GM23248 (cell line): ENCODE measurements around the gene GRM7. TPM values are rescaled to one million over a fixed set of nuclear protein-coding genes. Genes with fewer than 3 reads are reported as not detected.

ENCODE experiments used
- DNase-seq: peaks from one replicate; pipeline ENCODE4 v3.0.0-alpha.2; 2015
- H2AFZ ChIP-seq: fragments of 200-600 bp; sonication (generic); 2 replicates; pipeline ENCODE4 v1.6.1; 2016; ENCODE audit warnings: antibody characterized with exemption
- H3F3A ChIP-seq: fragments of 200-600 bp; sonication (generic); 2 replicates; pipeline ENCODE4 v1.6.1; 2016; ENCODE audit warnings: mild to moderate bottlenecking, antibody characterized with exemption, mixed run types; ENCODE audit not compliant: insufficient read depth
- H3K27ac ChIP-seq: fragments of 200-600 bp; sonication (generic); 2 replicates; pipeline ENCODE4 v1.5.1; 2016; ENCODE audit warnings: mild to moderate bottlenecking
- H3K27me3 ChIP-seq: fragments of 200-600 bp; sonication (generic); replicated peaks from 2 replicates; pipeline ENCODE4 v1.6.1; 2016; ENCODE audit warnings: mild to moderate bottlenecking; ENCODE audit not compliant: insufficient read depth
- H3K36me3 ChIP-seq: fragments of 200-600 bp; sonication (generic); 2 replicates; pipeline ENCODE4 v1.6.1; 2016; ENCODE audit warnings: low read depth, mild to moderate bottlenecking
- H3K4me1 ChIP-seq: fragments of 200-600 bp; sonication (generic); 2 replicates; pipeline ENCODE4 v1.6.1; 2016; ENCODE audit warnings: mild to moderate bottlenecking; ENCODE audit not compliant: insufficient read depth
- H3K4me2 ChIP-seq: fragments of 200-600 bp; sonication (generic); one replicate; pipeline ENCODE4 v1.6.1; 2016; ENCODE audit warnings: mild to moderate bottlenecking; ENCODE audit not compliant: unreplicated experiment
- H3K4me3 ChIP-seq: fragments of 200-600 bp; sonication (generic); 2 replicates; pipeline ENCODE4 v1.5.1; 2016; ENCODE audit warnings: mild to moderate bottlenecking
- H3K79me2 ChIP-seq: fragments of 200-600 bp; sonication (generic); 2 replicates; pipeline ENCODE4 v1.6.1; 2016; ENCODE audit warnings: mild to moderate bottlenecking; ENCODE audit not compliant: insufficient read depth
- H3K9ac ChIP-seq: fragments of 200-600 bp; sonication (generic); 2 replicates; pipeline ENCODE4 v1.6.1; 2016; ENCODE audit warnings: mild to moderate bottlenecking
- H3K9me2 ChIP-seq: fragments of 200-600 bp; sonication (generic); 2 replicates; pipeline ENCODE4 v1.6.1; 2016; ENCODE audit warnings: mixed run types, mild to moderate bottlenecking, moderate library complexity; ENCODE audit not compliant: insufficient read depth
- H3K9me3 ChIP-seq: fragments of 200-600 bp; sonication (generic); one replicate; pipeline ENCODE4 v1.6.1; 2017; ENCODE audit warnings: low read depth
- H4K20me1 ChIP-seq: fragments of 200-600 bp; sonication (generic); 2 replicates; pipeline ENCODE4 v1.6.0; 2016; ENCODE audit not compliant: insufficient read depth
- EZH2 ChIP-seq: fragments of 200-600 bp; sonication (generic); IDR thresholded peaks from 2 replicates; pipeline ENCODE4 v1.6.1; 2018; ENCODE audit warnings: antibody characterized with exemption, mild to moderate bottlenecking; ENCODE audit not compliant: insufficient read depth, poor library complexity, severe bottlenecking
- EZH2phosphoT487 ChIP-seq: fragments of 200-600 bp; sonication (generic); IDR thresholded peaks from 2 replicates; pipeline ENCODE4 v1.6.1; 2018; ENCODE audit warnings: antibody characterized with exemption, moderate library complexity, mild to moderate bottlenecking, low read depth; ENCODE audit not compliant: insufficient read depth
- WGBS, 2 experiments: methylation state at CpG; one replicate each; pipeline ENCODE4 v1.1.6; 2015 to 2017; ENCODE audit warnings: low lambda C conversion rate in 2 of 2, low coverage in 1 of 2; ENCODE audit errors: missing lambda C conversion rate in 2 of 2; 5-methylcytosine and 5-hydroxymethylcytosine counted together
- in situ Hi-C: fragments of 300-500 bp; cut with MboI; formaldehyde crosslinking; loops from 2 replicates; pipeline ENCODE4 v1.15.0; 2020
- polyA plus RNA-seq: library from polyadenylated mRNA; unstranded; fragments of >200 nt; fragmentation: Nextera tagmentation; extraction: Ambion mirVana; gene quantifications from 2 replicates; pipeline ENCODE4 v1.2.1, GENCODE V29; 2016
- total RNA-seq: library from RNA; depleted of rRNA; stranded (reverse); fragments of >200 nt; shearing (Covaris generic); gene quantifications from 2 replicates; pipeline ENCODE4 v1.2.3, GENCODE V29; 2014

GRM7 gene
- total and polyA plus RNA-seq, 2 experiments from 2014 or later: not detected

- WGBS, 2 experiments: 2 to 7% methylated on average over 5 of the region's 5 CpGs
Observed at GRCh38 chr3:7787871-7788828, 927.2 kb downstream of the GRM7 start.

DNA sequence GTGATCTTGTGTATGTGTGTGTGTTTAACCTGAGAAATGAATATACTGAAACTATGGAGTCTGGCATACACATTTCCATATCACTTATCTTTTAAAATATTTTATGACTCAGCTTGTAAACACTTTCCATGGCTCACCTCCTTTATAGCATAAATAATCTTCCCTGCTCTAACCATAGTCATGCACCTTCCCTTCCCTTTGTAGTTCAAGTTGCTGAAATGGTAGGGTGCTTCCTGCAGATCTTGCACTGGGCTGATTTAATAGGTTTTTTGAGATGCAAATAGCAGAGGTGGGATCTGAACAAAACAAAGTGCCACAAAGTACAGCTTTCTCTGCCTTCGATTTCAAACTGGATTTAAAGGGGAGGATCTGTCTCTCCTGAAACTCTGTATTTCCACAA, 928.0 kb downstream of the GRM7 start:
- 0 to 4% methylated on average over 1 of the region's 1 CpG for WGBS, 2 experiments
- in situ Hi-C loops: no loop called here

More at GRCh38 chr3:7787871-7788828, 927.2 kb downstream of the GRM7 start:
- DNase-seq: no peak
- no peaks in the 10 kb centered on the region for H3K36me3 ChIP-seq
- TF ChIP-seq EZH2phosphoT487 (no peak), EZH2 (no peak)
- no peak overlapping the region for H3K9ac ChIP-seq
- H3K79me2 ChIP-seq: no peaks in the 10 kb centered on the region
- no peak overlapping the region for H3K4me3 ChIP-seq
- H3K27ac ChIP-seq: no peak overlapping the region
- H3K9me3 ChIP-seq: no peaks in the 10 kb centered on the region
- no peaks in the 10 kb centered on the region for H3K27me3 ChIP-seq
- H3K4me1 ChIP-seq: no peaks in the 10 kb centered on the region
- in situ Hi-C loops: no loop called here
- no peak overlapping the region for H2AFZ ChIP-seq
- H3K9me2 ChIP-seq: no peaks in the 10 kb centered on the region
- H4K20me1 ChIP-seq: no peaks in the 10 kb centered on the region
- H3K4me2 ChIP-seq: no peak overlapping the region
- no peaks in the 10 kb centered on the region for H3F3A ChIP-seq

GRCh38 chr3:7789324-7789723, 928.4 kb downstream of the GRM7 start:
- Histone ChIP-seq H3K4me3 (no peak overlapping the region), H3K9ac (no peak overlapping the region), H3K4me2 (no peak overlapping the region), H3K4me1 (no peaks in the 10 kb centered on the region), H3F3A (no peaks in the 10 kb centered on the region), H3K27me3 (no peaks in the 10 kb centered on the region), H2AFZ (no peak overlapping the region), H3K79me2 (no peaks in the 10 kb centered on the region), H3K36me3 (no peaks in the 10 kb centered on the region), H3K9me3 (no peaks in the 10 kb centered on the region), H4K20me1 (no peaks in the 10 kb centered on the region), H3K9me2 (no peaks in the 10 kb centered on the region), H3K27ac (no peak overlapping the region)
- WGBS, 2 experiments: 30 to 34% methylated on average over 7 of the region's 7 CpGs
- in situ Hi-C loops: no loop called here
- TF ChIP-seq EZH2 (no peak), EZH2phosphoT487 (no peak)
- DNase-seq: no peak

More for the DNA sequence above, 928.0 kb downstream of the GRM7 start:
- Histone ChIP-seq H3K9ac (no peak overlapping the region), H3K9me3 (no peaks in the 10 kb centered on the region), H3K27ac (no peak overlapping the region), H3K4me1 (no peaks in the 10 kb centered on the region), H3K4me3 (no peak overlapping the region), H3K36me3 (no peaks in the 10 kb centered on the region), H3K4me2 (no peak overlapping the region), H3K27me3 (no peaks in the 10 kb centered on the region), H4K20me1 (no peaks in the 10 kb centered on the region), H3K79me2 (no peaks in the 10 kb centered on the region), H3F3A (no peaks in the 10 kb centered on the region), H2AFZ (no peak overlapping the region), H3K9me2 (no peaks in the 10 kb centered on the region)
- TF ChIP-seq EZH2phosphoT487 (no peak), EZH2 (no peak)
- DNase-seq: no peak

- TF ChIP-seq EZH2phosphoT487 (no peak), EZH2 (no peak)
- DNase-seq: no peak
- in situ Hi-C loops: no loop called here
- Histone ChIP-seq H4K20me1 (no peaks in the 10 kb centered on the region), H3K9me3 (no peaks in the 10 kb centered on the region), H2AFZ (no peak overlapping the region), H3K4me2 (no peak overlapping the region), H3K9ac (no peak overlapping the region), H3K79me2 (no peaks in the 10 kb centered on the region), H3K27ac (no peak overlapping the region), H3F3A (no peaks in the 10 kb centered on the region), H3K36me3 (no peaks in the 10 kb centered on the region), H3K4me1 (no peaks in the 10 kb centered on the region), H3K9me2 (no peaks in the 10 kb centered on the region), H3K4me3 (no peak overlapping the region), H3K27me3 (no peaks in the 10 kb centered on the region)
- 31 to 45% methylated on average over 3 of the region's 3 CpGs for WGBS, 2 experiments
Observed at GRCh38 chr3:7790141-7790540, 929.2 kb downstream of the GRM7 start.
